Measurements from ENCODE around the gene VEPH1. TPM values are rescaled to one million over a fixed set of nuclear protein-coding genes. Genes with fewer than 3 reads are reported as not detected.

The VEPH1 gene
- polyA plus RNA-seq, 1 of the 3 experiments (the other 2 are of a cell fraction), result 6.0 TPM

- Histone ChIP-seq H2AFZ (ENCODE audit: low read depth) (peak overlapping the region; percentile 92; the same call in 1 of the 2 replicates), H3F3A (replicated peaks; ENCODE audit: insufficient read depth) (no peaks in the 10 kb centered on the region), H3K9ac (peak overlapping the region; percentile 40; the same call in 1 of the 2 replicates), H3K36me3 (replicated peaks in 1 of 2; ENCODE audit: control insufficient read depth in 1 of 2, insufficient read depth in 2 of 2, low read length in 1 of 2) (no peaks in the 10 kb centered on the region), H3K4me3 (ENCODE audit: low read depth in 2 of 2, low read length in 1 of 2) (peak overlapping the region; percentile 48 to 57), H3K79me2 (ENCODE audit: insufficient read depth) (no peaks in the 10 kb centered on the region), H4K20me1 (ENCODE audit: insufficient read depth) (no peaks in the 10 kb centered on the region), H3K9me2 (no peaks in the 10 kb centered on the region), H3K9me3 (no peaks in the 10 kb centered on the region), H3K27ac (ENCODE audit: low read depth in 2 of 2, low read length in 1 of 2) (no peak overlapping the region), H3K4me2 (peak overlapping the region; percentile 66), H3K27me3 (ENCODE audit: insufficient read depth) (no peaks in the 10 kb centered on the region), H3K4me1 (ENCODE audit: control insufficient read depth in 1 of 2, insufficient read depth in 2 of 2, low read depth in 1 of 2, low read length in 1 of 2) (no peaks in the 10 kb centered on the region; a peak in 1 of 4 replicates)
- ChIA-PET CTCF (interaction anchor here (0.7 to 4.7 kb wide), 17 partner anchors 8 to 996 kb away, joined by 3 to 73 read pairs (median 3); partner anchors contain the start of gene VEPH1), POLR2A (interaction anchor here (1.3 kb wide), 1 partner anchor 63 kb away, joined by 3 read pairs; no protein-coding TSS in a partner anchor)
- TF ChIP-seq IRF3 (IDR thresholded peaks at IDR 0.05; ENCODE audit: low read depth, low read length) (no peak), JUND (IDR thresholded peaks at IDR 0.05) (no peak), CTCF (IDR thresholded peaks at IDR 0.05) (0 out of 2 replicates have a peak, but pooled peaks have one; percentile 23), EZH2phosphoT487 (IDR thresholded peaks at IDR 0.05; ENCODE audit: borderline replicate concordance, low read depth) (no peak)
- WGBS (ENCODE audit: low lambda C conversion rate), result 78% methylated on average over 9 of the region's 13 CpGs
- no peak for DNase-seq
Measured at GRCh38 chr3:157543501-157544035, 40.4 kb upstream of the VEPH1 start.

DNA sequence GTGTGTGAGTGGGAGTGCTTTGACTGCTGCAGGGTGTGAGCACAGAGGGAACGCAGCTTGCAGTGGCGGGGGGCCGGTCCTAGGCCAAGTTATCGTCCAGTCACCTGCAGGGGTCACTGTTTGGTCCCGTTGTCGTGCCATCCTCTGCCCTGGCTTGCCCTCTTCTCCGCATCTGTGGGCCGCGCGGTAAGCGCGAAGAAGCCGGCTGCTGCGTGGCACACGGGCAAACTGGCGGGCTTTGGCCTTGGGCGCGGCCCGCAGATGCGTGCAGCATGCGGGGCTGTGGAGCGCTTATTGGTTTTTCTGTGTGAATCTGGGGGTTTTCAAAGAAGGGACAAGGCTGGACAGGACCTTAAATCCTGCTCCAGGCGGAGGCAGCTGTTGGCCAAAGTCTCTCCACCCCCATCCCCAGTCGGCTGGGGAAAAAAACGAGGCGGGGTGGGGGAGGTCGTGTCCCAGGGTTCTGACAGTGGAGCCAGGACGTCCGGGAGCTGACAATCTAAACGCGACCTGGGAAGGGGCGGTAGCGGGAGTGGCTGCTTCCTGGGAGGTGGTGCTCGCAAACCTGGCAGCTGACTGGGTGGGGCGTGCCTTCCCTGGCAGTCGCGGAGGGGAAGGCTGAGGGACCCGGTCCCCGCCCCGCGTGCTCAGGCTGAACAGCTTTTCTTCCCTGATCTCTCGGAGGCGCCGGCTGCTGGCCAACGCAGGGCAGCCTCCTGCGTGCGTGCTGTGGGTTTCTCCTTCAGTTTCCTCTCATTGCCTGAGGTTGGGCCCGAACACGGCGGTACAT is 39.7 kb upstream of the VEPH1 start:
- no peaks in the 10 kb centered on the region for H4K20me1 ChIP-seq (ENCODE audit: insufficient read depth)
- peak; percentile 89 for DNase-seq
- WGBS (ENCODE audit: low lambda C conversion rate), result 17% methylated on average over 33 of the region's 50 CpGs
- no peaks in the 10 kb centered on the region for H3K36me3 ChIP-seq (replicated peaks in 1 of 2; ENCODE audit: control insufficient read depth in 1 of 2, insufficient read depth in 2 of 2, low read length in 1 of 2)
- peak overlapping the region; percentile 92 for H2AFZ ChIP-seq (ENCODE audit: low read depth)
- no peaks in the 10 kb centered on the region; a peak in 1 of 4 replicates for H3K4me1 ChIP-seq (ENCODE audit: control insufficient read depth in 1 of 2, insufficient read depth in 2 of 2, low read depth in 1 of 2, low read length in 1 of 2)
- no peaks in the 10 kb centered on the region for H3F3A ChIP-seq (replicated peaks; ENCODE audit: insufficient read depth)
- CTCF ChIA-PET, result interaction anchor here (0.5 to 4.7 kb wide), 25 partner anchors 9 to 996 kb away, joined by 3 to 73 read pairs (median 3); partner anchors contain the start of gene VEPH1
- peak overlapping the region; percentile 48 to 57 for H3K4me3 ChIP-seq (ENCODE audit: low read depth in 2 of 2, low read length in 1 of 2)
- peak overlapping the region; percentile 40; the same call in 1 of the 2 replicates for H3K9ac ChIP-seq
- H3K4me2 ChIP-seq, result peak overlapping the region; percentile 66
- H3K9me3 ChIP-seq, result no peaks in the 10 kb centered on the region
- peak overlapping the region in 1 of 2 experiments; percentile 51; a peak in 1 of 4 replicates for H3K27ac ChIP-seq (ENCODE audit: low read depth in 2 of 2, low read length in 1 of 2)
- POLR2A ChIA-PET, result interaction anchor here (0.6 to 1.3 kb wide), 2 partner anchors 64 to 566 kb away, joined by 3 to 4 read pairs; no protein-coding TSS in a partner anchor
- H3K79me2 ChIP-seq (ENCODE audit: insufficient read depth), result no peaks in the 10 kb centered on the region
- no peaks in the 10 kb centered on the region for H3K9me2 ChIP-seq
- no peaks in the 10 kb centered on the region for H3K27me3 ChIP-seq (ENCODE audit: insufficient read depth)
- TF ChIP-seq REST (IDR thresholded peaks at IDR 0.05; ENCODE audit: low read depth, low read length), result no peak
- TF ChIP-seq NRF1 (IDR thresholded peaks at IDR 0.05; ENCODE audit: low read depth, low read length), result no peak
- no peak for TF ChIP-seq RCOR1 (IDR thresholded peaks at IDR 0.05; ENCODE audit: low read length)
- TF ChIP-seq FOXM1 (IDR thresholded peaks at IDR 0.05; ENCODE audit: low read depth), result no peak
- peak; percentile 74 for TF ChIP-seq MXI1 (IDR thresholded peaks at IDR 0.05; ENCODE audit: low read depth, low read length)
- TF ChIP-seq EZH2phosphoT487 (IDR thresholded peaks at IDR 0.05; ENCODE audit: borderline replicate concordance, low read depth), result no peak
- 0 out of 2 replicates have a peak, but pooled peaks have one; percentile 7 for TF ChIP-seq RAD21 (IDR thresholded peaks at IDR 0.05; ENCODE audit: low read length)
- TF ChIP-seq, protein P1, sequence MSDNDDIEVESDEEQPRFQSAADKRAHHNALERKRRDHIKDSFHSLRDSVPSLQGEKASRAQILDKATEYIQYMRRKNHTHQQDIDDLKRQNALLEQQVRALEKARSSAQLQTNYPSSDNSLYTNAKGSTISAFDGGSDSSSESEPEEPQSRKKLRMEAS (IDR thresholded peaks at IDR 0.05; ENCODE audit: low read depth), result peak; percentile 57; the same call in 1 of the 2 replicates
- TF ChIP-seq ZBTB33 (IDR thresholded peaks at IDR 0.05; ENCODE audit: borderline replicate concordance, low read depth), result no peak
- peak; percentile 40; the same call in 1 of the 2 replicates for TF ChIP-seq POLR2AphosphoS5 (IDR thresholded peaks at IDR 0.05; ENCODE audit: low read depth, low read length)

All from SK-N-SH (cell line).